Dermis microvascular lymphatic vessel endothelial cell (primary cell): Measurements from ENCODE around the gene HCK. TPM values are rescaled to one million over a fixed set of nuclear protein-coding genes. Genes with fewer than 3 reads are reported as not detected.
"Not testable (repeated sequence)": the region's sequence is repeated elsewhere in the genome, so short reads cannot be mapped to it uniquely, and the experiment has no call there.

ENCODE experiments used
- DNase-seq, 2 donors: peaks; one replicate each; pipeline versions ENCODE4 v3.0.0 to v3.0.0-alpha.2; 2010; ENCODE audit warnings: low read depth in 2 of 2
- total RNA-seq: library from RNA; depleted of rRNA; stranded (reverse); fragments of >200 nt; gene quantifications from 2 replicates; pipeline ENCODE4 v1.2.1, GENCODE V29; 2014

The HCK gene
- total RNA-seq, 1 donor from 2014 or later, result not detected

DNA sequence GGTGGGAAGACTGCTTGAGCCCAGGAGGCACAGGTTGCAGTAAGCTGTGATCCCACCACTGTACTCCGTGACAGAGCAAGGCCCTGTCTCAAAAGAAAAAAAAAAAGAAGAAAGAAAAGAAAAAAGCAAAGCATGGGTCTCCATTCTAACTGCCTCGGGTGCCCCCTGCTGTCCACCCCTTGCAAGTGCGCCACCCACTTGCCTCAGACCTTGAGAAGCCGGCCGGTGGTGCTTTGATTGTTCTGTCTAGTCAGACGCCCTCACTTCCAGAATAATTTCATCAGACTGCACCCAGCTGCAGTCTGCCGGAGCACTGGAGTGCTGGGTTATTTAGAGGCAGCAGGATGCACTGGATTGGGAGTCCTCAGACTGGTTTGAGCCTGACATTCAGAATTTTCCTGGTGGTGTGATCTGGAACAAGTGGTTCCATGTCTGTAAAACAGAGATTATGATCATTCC is 39.9 kb downstream of the HCK start:
- peak; percentile 21 to 72 for DNase-seq

DNA sequence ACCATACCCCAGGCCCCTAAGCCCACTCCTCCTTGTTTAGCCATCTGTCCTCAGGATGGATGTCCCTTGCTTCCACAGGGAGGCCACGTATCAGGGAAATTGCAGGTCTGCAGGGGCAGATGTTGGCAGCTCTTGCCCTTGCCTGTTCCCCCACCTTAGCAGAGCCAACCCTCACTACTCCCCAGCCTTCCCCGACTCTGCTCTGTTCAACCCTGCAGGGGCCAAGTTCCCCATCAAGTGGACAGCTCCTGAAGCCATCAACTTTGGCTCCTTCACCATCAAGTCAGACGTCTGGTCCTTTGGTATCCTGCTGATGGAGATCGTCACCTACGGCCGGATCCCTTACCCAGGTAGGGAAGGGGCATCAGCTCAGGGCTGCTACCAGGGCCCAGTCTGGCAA is 46.7 kb downstream of the HCK start:
- no peak for DNase-seq

DNA sequence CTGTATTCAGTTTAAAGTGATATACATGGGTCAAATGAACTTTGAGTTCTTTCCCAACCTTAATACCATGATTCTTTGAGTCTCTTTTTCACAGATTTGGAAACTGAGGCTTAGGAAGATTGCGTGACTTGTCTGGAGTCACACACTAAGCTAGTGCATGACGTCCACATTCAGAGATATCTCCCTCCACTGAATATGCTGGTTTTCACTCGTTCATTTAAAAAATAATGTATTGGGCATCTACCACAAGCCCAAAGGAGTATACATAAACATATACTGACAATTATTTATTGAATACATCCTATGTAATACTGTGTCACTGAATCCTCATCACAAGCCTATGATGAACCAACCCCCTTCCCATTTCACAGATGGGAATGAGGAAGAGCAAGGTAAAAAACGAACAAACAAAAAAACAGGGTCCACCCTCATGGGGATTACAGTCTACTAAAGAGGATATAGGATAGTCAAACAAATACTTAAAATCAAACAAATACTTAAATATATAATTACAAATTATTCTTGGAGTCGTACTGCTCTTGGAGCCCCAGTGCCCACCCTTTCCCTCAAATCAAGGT is 56.9 kb downstream of the HCK start:
- no peak for DNase-seq

DNA sequence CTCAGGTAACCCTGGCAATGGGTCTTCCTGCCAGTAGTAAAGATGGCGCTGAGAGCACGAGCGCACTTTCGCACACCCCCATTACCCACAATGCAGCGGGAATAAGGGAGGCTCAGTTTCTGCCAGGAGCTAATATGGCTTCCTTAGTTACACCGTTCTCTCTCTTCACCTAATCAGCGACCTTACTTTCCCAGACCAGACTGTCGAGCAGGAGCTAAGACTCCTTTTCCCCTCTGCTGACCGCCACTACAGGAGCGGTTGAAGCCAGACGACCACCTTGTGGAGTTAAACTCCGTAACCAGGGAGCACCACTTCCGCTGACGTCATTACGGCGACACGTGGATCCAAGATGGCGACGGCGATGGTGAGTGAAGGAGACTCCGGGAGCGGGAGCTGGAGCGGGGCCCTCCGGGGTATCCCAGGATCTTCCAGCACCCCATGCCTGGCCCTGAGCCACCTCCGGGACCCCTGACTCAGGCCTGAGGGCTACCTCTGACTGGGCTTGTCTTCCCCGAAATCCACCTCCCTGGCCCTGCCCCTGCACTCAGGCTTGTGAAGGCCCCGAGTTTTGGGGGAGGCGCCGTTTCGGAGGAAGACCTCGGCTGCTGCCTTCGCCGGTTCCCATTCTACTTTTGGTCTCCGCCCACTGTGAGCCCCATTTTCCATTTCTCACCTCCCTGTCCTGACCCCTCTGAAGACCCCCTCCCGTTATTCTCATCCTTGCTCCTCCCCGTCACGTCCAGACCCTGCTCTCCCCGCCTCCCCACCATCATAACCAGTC is 57.5 kb downstream of the HCK start, which contains the start of gene TM9SF4:
TM9SF4 (plus strand) TSS at position 323 of the 781 bp plus-strand sequence; CDS start at position 350, 27 bp downstream.
- DNase-seq, result peak; percentile 92 to 94

DNA sequence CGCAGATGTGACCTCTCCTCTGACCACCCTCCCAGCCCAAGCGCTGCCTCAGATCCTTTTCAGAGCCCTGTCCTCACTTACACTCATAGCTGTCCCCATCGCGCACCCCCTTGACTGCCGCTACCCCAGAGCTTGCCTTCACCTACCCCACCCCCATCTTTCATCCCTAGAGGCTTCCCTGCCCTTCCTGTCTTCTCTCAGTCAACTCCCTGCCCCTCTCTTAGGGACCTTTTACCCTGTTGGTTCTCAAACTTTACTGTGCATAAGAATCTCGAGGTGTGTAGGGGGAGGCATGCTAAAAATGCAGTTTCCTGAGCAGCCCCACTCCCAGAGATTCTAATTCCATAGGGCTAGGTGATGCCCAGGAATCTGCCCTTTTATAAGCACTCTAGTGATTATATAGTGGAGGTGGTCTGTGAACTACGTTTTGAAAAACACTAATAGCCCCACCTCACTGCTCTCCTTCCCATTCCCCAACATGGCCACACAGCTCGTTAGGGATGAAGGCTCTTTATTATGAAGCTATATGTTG is 58.2 kb downstream of the HCK start:
- DNase-seq, result no peak

DNA sequence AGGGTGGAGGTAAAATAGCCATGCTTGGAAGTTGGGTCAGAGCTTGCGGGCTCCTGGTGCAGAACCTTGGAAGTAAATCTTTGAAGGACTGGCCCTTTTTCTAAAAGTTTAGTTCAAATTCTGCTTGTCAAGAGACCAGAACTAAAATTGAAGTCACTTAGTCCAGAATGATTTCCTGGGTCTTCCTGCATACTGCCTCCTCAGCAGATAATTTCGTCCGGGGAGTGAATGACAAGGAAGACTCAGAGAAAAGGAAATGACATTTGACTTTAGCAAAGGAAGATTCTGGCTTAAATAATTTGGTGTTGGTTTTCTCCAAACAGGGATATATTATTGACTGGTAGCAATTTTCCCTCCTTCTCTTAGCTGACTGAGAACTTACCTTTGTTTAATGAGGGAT is 58.7 kb downstream of the HCK start:
- DNase-seq, result no peak

DNA sequence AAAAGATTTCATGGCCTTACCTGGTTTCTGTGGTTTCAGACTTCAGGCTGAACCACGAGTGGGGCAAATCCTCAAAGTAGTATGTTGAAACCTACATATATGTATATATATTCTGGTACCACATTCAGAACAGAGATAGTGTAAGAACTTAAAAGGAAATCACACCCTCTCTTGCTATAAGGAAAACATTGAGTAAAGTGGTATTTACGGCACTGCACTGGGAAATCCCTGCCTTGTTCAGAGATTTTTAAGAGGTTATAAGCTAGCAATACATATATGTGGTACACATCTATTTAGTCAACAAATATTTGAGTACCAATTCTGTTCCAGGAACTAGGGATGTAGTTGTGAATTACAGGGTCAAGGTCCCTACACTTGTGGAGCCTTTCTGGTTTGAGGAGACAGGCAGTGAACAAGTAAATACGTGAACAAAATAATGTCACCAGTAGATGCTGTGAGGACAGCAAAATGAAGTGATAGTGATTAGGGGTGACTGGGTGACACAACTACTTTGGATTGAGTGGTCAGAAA is 59.2 kb downstream of the HCK start:
- no peak for DNase-seq

DNA sequence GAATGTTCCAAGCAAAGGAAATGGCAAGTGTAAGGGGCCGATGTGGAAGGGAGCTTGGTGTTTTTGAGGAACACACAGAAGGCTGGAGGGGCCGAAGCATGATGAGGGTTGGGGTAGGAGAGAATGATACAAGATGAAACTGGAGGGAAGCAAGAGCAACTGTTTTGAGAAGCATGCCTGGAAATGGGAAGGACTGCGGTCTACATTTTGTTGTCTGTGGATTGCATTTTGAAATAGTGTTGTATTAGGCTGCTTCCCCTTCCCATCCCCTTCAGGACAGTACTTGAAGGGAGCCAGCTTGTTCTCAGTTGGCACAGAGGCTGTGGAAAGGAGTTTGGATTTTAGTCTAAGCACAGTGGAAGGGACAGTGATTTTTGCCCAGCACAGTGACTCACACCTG is 59.7 kb downstream of the HCK start:
- DNase-seq, result no peak

DNA sequence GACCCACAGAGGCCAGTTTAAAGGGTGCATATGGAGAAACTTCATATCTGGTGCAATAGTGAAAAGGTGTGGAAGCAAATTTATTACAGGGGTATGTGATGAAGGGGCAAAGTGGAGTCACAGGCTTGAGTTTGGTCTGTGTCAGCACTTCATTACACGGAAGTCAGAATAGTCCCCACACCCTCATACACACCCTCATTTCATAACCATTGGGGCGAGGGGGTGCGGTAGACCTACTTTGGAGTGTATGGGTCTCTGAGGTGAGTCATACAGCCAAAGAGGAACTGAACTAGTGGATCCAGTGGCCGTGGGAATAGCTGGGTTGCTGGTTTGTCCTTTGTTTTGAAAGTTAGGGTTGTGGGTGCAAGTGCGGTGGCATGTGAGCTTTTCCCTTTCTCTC is 60.8 kb downstream of the HCK start:
- DNase-seq, result no peak

DNA sequence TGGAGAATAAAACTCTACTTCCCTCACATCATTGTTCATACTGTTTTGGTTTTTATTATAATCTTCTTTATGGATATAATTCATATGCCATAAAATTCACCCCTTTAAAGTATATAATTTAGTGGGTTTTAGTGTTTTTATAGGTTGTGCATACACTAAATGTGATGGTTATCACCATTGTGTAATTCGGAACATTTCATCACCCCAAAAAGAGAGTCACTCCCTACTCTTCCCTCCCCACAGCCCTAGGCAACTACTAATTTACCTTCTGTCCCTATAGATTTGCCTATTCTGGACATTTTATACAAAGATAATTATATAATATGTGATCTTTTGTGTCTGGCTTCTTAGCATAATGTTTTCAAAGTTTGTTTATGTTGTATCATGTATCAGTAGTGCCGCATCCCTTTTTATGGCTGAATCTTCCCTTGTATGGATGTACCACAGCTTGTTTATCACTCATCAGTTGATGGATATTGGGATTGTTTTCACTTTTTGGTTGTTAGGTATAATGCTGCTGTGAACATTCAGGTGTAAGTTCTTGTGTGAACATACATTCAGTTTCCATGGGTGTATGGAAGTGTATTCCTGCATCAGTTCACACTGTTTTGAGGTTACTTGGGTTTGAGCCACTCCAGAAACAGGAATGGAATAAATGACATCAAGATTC is 61.7 kb downstream of the HCK start:
- no peak for DNase-seq

DNA sequence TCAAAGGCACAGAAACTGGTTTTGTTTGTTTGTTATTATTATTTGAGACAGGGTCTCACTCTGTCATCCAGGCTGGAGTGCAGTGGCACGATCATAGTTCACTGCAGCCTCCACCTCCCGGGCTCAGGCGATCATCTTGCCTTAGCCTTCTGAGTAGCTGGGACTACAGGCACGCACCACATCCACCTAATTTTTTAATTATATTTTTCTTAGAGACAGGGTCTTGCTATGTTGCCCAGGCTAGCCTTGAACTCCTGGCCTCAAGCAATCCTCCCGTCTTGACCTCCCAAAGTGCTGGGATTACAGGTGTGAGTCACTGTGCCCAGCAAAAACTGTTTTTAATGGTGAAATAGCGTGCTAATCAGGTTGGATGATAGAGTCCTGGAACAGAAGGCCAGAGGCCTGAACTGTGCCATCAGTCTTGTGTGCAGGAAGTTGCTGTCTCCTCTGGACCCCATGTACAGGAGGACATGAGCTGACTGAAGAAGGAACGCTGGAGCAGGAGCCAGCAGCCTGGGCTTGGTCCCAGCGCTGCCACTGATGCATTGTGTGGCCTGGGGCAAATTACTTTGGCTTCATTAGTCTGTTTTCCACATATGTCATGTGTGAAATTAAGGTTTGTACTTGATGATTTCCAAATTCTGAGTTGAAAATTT is 62.4 kb downstream of the HCK start:
- no peak for DNase-seq

DNA sequence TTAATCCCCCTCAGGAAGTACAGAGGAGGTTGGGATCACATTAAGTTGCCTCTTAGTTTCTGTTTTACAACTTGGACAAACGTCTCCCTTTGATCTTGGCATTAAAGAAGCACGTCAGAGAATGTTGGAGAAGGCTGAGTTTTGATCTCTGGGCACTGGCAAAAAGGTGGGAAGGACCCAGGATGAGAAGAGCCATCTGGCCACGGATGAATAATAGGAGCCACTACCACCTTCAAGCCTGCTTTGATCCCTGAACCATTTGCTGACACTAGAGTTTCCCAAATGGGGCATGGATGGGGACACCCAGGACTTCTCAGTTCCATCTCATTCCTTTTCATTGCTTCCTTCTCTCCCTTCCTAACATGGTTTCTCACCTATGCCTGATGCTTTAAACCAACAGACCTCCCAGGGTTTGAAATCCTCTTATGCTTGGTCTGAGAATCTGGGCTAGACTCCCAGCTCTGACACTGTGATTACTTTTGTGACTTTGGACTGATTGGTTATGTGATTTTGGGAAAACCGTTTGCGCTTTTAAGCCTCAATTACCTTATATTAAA is 63.2 kb downstream of the HCK start:
- DNase-seq, result no peak

DNA sequence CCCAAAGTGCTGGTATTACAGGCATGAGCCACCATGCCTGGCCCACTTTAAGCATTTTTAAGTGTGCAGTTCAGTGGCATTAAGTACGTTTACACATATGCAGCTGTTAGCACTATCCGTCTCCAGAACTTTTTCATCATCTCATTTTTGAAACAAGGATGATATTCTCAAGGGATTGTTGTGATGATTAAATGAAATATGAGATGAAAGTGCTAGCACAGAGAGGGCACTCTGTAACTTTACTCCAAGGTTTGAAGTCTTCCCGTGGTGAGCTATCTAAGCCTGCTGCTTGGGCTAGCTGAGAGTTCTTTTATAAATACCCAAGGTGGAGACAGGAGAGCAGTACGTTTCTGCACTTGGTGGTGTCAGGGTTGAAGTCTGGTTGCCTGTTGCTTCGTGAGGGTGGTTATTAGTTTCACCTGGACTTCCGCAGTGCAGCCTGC is 64.1 kb downstream of the HCK start:
- DNase-seq, result no peak

DNA sequence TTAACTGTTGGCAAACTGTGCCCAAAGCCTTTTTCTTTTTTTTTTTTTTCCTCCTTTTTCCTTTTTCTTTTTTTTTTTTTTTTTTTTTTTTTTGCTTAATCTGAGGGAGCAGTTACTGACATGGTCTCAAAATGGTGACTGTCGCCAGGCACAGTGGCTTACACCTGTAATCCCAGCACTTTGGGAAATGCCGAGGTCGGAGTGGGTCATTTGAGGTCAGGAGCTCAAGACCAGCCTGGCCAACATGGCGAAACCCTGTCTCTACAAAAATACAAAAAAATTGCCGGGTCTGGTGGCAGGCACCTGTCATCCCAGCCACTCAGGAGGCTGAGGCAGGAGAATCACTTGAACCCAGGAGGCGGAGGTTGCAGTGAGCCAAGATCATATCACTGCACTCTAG is 64.8 kb downstream of the HCK start:
- DNase-seq, result not testable (repeated sequence)

DNA sequence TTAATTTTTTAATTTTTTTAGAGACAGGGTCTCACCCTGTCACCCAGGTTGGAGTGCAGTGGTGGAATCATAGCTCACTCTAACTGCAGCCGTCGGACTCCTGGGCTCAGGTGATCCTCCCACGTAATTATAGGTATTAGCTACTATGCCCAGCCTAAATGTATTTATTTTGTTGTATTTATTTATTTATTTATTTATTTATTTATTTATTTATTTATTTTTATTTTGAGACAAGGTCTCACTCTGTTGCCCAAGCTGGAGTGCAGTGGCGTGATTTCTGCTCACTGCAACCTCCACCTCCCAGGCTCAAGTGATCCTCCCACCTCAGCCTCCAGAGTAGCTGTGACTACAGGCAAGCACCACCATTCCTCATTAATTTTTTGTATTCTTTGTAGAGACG is 66.4 kb downstream of the HCK start:
- DNase-seq, result not testable (repeated sequence)

DNA sequence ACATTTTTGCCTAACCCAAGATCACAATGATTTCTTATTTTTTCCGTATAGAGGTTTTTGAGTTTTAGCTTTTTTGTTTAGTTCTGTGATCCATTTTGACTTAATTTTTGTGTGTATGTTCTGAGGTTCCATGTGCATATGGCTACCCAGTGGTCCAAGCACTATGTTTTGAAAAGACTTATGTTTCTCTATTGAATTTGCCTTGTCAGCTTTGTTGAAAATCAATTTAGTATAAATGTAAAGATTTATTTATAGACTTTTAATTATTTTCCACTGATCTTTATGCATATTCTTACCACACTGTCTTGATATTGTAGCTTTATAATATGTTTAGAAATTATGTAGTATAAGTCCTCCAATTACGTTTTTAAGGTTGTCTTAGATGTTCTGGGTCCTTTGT is 67.7 kb downstream of the HCK start:
- no peak for DNase-seq

DNA sequence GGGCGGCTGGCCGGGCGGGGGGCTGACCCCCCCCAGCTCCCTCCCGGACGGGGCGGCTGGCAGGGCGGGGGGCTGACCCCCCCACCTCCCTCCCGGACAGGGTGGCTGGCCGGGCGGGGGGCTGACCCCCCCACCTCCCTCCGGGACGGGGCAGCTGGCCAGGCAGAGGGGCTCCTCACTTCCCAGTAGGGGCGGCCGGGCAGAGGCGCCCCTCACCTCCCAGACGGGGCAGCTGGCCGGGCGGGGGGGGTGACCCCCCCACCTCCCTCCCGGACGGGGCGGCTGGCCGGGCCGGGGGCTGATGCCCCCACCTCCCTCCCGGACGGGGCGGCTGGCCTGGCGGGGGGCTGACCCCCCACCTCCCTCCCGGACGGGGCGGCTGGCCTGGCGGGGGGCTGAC is 69.9 kb downstream of the HCK start:
- DNase-seq, result not testable (repeated sequence)

DNA sequence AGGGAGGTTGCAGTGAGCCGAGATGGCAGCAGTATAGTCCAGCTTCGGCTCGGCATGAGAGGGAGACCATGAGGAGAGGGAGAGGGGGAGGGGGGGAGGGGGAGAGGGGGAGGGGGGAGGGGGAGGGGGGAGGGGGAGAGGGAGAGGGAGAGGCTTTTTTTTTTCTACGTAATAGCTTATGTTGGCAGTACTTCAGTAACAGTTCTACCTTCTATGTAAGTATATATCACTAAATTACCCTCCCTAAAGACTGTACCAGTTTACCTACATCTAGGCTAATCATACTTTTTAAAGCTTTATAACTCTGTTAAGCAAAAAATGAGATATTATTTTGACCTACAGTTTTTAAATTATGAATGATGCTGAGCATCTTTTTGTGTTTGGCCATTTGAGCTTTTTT is 71.0 kb downstream of the HCK start:
- DNase-seq, result no peak

DNA sequence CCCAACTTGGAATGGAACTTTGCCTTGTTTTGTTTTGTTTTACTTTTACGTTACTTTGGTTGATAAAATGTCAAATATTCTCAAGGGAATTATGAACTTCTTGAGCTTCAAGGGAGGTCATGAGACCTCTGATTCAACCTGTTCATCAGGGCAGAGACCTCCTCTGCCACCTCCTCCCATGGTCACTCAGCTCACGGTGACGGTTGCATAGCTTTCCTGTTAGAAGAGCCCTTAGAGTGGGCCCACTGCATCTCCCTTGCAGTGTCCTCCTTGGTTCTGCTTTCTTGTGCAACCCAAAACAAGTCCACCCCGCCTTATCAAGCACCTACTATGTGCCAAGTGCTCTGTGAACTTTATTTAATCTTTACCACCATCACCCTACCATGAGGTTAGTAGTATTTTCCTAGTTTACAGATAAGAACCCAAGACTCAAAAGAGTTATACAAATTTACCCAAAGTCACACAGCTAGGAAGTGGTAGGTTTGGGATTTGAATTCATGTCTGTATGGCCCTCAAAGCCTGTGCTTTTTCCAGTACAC is 72.9 kb downstream of the HCK start:
- DNase-seq, result no peak

DNA sequence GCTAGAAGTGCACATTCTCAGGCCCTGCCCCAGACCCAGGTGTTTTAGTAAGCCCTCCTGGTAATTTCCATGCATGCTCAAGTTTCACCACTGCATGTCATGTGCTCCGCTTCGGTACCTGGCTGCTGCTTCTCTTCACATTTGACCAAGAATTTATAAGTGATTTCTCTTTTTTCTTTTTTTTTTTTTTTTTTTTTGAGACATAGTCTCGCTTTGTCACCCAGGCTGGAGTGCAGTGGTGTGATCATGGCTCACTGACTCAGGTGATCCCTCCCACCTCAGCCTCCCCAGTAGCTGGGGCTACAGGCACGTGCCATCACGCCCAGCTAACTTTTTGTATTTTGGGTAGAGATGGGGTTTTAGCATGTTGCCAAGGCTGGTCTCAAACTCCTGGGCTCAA is 73.5 kb downstream of the HCK start:
- DNase-seq, result no peak

DNA sequence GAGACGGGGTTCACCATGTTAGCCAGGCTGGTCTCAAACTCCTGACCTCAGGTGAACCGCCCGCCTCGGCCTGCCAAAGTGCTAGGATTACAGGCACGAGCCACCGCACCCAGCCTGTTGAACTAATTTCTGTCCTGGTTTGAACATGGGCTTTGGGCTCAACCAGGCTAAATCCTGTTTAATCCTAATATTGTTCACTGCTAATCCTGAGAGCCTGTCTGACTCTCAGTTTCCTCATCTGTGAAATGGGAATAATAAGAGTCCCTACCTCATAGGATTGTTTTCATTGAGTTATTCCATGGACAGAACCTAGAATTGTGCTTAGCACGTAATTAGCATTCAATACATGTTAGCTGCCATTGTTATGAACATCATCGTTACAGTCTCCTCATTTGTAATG is 74.9 kb downstream of the HCK start:
- no peak for DNase-seq
